ENCODE measurements around the gene RHBDD1.
A peak's percentile ranks its signal among the peaks of the same experiment; 100 is the strongest.
"Not testable (repeated sequence)": the region's sequence is repeated elsewhere in the genome, so short reads cannot be mapped to it uniquely, and the experiment has no call there.

The RHBDD1 gene

GRCh38 chr2:226837334-226837733 is 1.5 kb downstream of the RHBDD1 start:
- Mint-ChIP-seq H3K4me1 (peaks cover 40% of the 10 kb centered on the region), H3K27me3 (ENCODE audit: low read depth, poor library complexity) (peaks cover 4% of the 10 kb centered on the region), H3K27ac (no peak overlapping the region), H3K36me3 (ENCODE audit: low read depth) (peaks cover 54% of the 10 kb centered on the region), H3K4me3 (peak overlapping the region; percentile 88), H3K9me3 (peaks cover 24% of the 10 kb centered on the region)
- DNase-seq = no peak
- no peak for TF ChIP-seq CTCF (IDR thresholded peaks at IDR 0.05)

GRCh38 chr2:226837787-226838603 is 2.1 kb downstream of the RHBDD1 start:
- Mint-ChIP-seq H3K9me3 (peaks cover 31% of the 10 kb centered on the region), H3K4me3 (peak overlapping the region; percentile 88), H3K4me1 (peaks cover 40% of the 10 kb centered on the region), H3K27me3 (ENCODE audit: low read depth, poor library complexity) (peaks cover 4% of the 10 kb centered on the region), H3K36me3 (ENCODE audit: low read depth) (peaks cover 60% of the 10 kb centered on the region), H3K27ac (peak overlapping the region; percentile 58)
- no peak for DNase-seq
- no peak for TF ChIP-seq CTCF (IDR thresholded peaks at IDR 0.05)

GRCh38 chr2:226838722-226839121 is 2.9 kb downstream of the RHBDD1 start:
- Mint-ChIP-seq H3K27me3 (ENCODE audit: low read depth, poor library complexity) (peaks cover 4% of the 10 kb centered on the region), H3K9me3 (peaks cover 38% of the 10 kb centered on the region), H3K27ac (no peak overlapping the region), H3K36me3 (ENCODE audit: low read depth) (peaks cover 68% of the 10 kb centered on the region), H3K4me3 (no peak overlapping the region), H3K4me1 (peaks cover 40% of the 10 kb centered on the region)
- TF ChIP-seq CTCF (IDR thresholded peaks at IDR 0.05) = no peak
- DNase-seq = no peak

- H3K9me3 Mint-ChIP-seq = peaks cover 40% of the 10 kb centered on the region
- no peak for DNase-seq
- H3K4me1 Mint-ChIP-seq = peaks cover 40% of the 10 kb centered on the region
- H3K27me3 Mint-ChIP-seq (ENCODE audit: low read depth, poor library complexity) = peaks cover 4% of the 10 kb centered on the region
- TF ChIP-seq CTCF (IDR thresholded peaks at IDR 0.05) = no peak
- H3K36me3 Mint-ChIP-seq (ENCODE audit: low read depth) = peaks cover 72% of the 10 kb centered on the region
- no peak overlapping the region for H3K4me3 Mint-ChIP-seq
- no peak overlapping the region for H3K27ac Mint-ChIP-seq
These were observed 3.3 kb downstream of the RHBDD1 start for GRCh38 chr2:226839161-226839560.

- no peak for TF ChIP-seq CTCF (IDR thresholded peaks at IDR 0.05)
- DNase-seq = no peak
- H3K27ac Mint-ChIP-seq = no peak overlapping the region
- H3K9me3 Mint-ChIP-seq = peaks cover 36% of the 10 kb centered on the region
- H3K4me3 Mint-ChIP-seq = no peak overlapping the region
- peaks cover 40% of the 10 kb centered on the region for H3K4me1 Mint-ChIP-seq
- H3K36me3 Mint-ChIP-seq (ENCODE audit: low read depth) = peaks cover 76% of the 10 kb centered on the region
- H3K27me3 Mint-ChIP-seq (ENCODE audit: low read depth, poor library complexity) = peaks cover 4% of the 10 kb centered on the region
These were observed 4.1 kb downstream of the RHBDD1 start for GRCh38 chr2:226839951-226840350.

- Mint-ChIP-seq H3K4me1 (peaks cover 23% of the 10 kb centered on the region), H3K36me3 (ENCODE audit: low read depth) (peaks cover 65% of the 10 kb centered on the region), H3K9me3 (peaks cover 30% of the 10 kb centered on the region)
- DNase-seq; H3K27me3 Mint-ChIP-seq (ENCODE audit: low read depth, poor library complexity); H3K4me3 Mint-ChIP-seq; H3K27ac Mint-ChIP-seq: not testable (repeated sequence)
These were observed 7.1 kb downstream of the RHBDD1 start for GRCh38 chr2:226843001-226843400.
